H1 (cell line): ENCODE measurements around the gene WDR43. TPM values are rescaled to one million over a fixed set of nuclear protein-coding genes. Genes with fewer than 3 reads are reported as not detected.

ENCODE experiments used
- CTCF ChIA-PET: fragments of 300-600 bp; sonication (Branson Sonifier 250); formaldehyde crosslinking; loops from one replicate; lab custom pipeline; 2021; ENCODE audit not compliant: partially characterized antibody; lab: Charles Lee
- POLR2A ChIA-PET: fragments of 300-600 bp; sonication (Branson Sonifier 250); formaldehyde crosslinking; loops from one replicate; lab custom pipeline; 2021; ENCODE audit warnings: inconsistent platforms; ENCODE audit not compliant: partially characterized antibody; lab: Charles Lee
- DNase-seq, 2 experiments: peaks; one replicate each; pipeline versions ENCODE4 v3.0.0 to v3.0.0-alpha.2; 2010 to 2022; ENCODE audit warnings: low spot score in 2 of 2, low read depth in 1 of 2, mixed read lengths in 1 of 2
- FAIRE-seq: peaks from 2 replicates; lab custom pipeline; 2011; peaks lifted over from hg19 to GRCh38; lab: Jason Lieb, UNC
- H2AFZ ChIP-seq: 2 replicates; pipeline ENCODE4 v1.8.1; 2012; ENCODE audit warnings: low read length, inconsistent platforms
- H2AK5ac ChIP-seq: 2 replicates; pipeline ENCODE4 v1.6.1; 2013; ENCODE audit warnings: low read depth, low read length
- H2BK120ac ChIP-seq: replicated peaks from 2 replicates; pipeline ENCODE3; 2013; ENCODE audit warnings: low read depth, low read length, inconsistent platforms
- H2BK12ac ChIP-seq: 2 replicates; pipeline ENCODE4 v1.6.1; 2013; ENCODE audit warnings: low read depth, low read length
- H2BK15ac ChIP-seq: 2 replicates; pipeline ENCODE4 v1.6.1; 2013; ENCODE audit warnings: low read length
- H2BK20ac ChIP-seq: 2 replicates; pipeline ENCODE4 v1.6.1; 2013; ENCODE audit warnings: low read length
- H2BK5ac ChIP-seq: 2 replicates; pipeline ENCODE4 v1.6.1; 2013; ENCODE audit warnings: low read depth, low read length
- H3K14ac ChIP-seq: 2 replicates; pipeline ENCODE4 v1.6.1; 2013; ENCODE audit warnings: inconsistent platforms; ENCODE audit not compliant: insufficient read length
- H3K18ac ChIP-seq: 2 replicates; pipeline ENCODE4 v1.6.1; 2013; ENCODE audit warnings: low read length; ENCODE audit errors: extremely low read depth
- H3K23ac ChIP-seq: 2 replicates; pipeline ENCODE4 v1.6.1; 2013; ENCODE audit warnings: inconsistent platforms; ENCODE audit not compliant: insufficient read length
- H3K23me2 ChIP-seq: 2 replicates; pipeline ENCODE4 v1.6.1; 2013; ENCODE audit warnings: low read depth, low read length
- H3K27ac ChIP-seq: 2 replicates; pipeline ENCODE4 v1.6.1; 2011; ENCODE audit warnings: low read depth, low read length, inconsistent platforms
- H3K27me3 ChIP-seq, 4 experiments: replicated peaks in 1 of 4; 1 replicate in 1 of 4; 2 replicates in 3 of 4; pipeline versions ENCODE4 v1.6.1 to v1.8.1; 2011 to 2013; ENCODE audit warnings: low read length in 3 of 4, mild to moderate bottlenecking in 3 of 4, inconsistent platforms in 2 of 4, mixed read lengths in 2 of 4, moderate library complexity in 1 of 4; ENCODE audit not compliant: control insufficient read depth in 3 of 4, insufficient read depth in 3 of 4; ENCODE audit errors: extremely low read depth in 1 of 4
- H3K36me3 ChIP-seq, 4 experiments: 2 replicates each; pipeline versions ENCODE4 v1.6.1 to v1.8.1; 2011 to 2013; ENCODE audit warnings: mild to moderate bottlenecking in 4 of 4, low read length in 3 of 4, moderate library complexity in 2 of 4, control low read depth in 1 of 4, inconsistent platforms in 1 of 4; ENCODE audit not compliant: insufficient read depth in 4 of 4, control insufficient read depth in 2 of 4
- H3K4ac ChIP-seq: replicated peaks from 2 replicates; pipeline ENCODE3; 2013; ENCODE audit warnings: low read length, low read depth, mixed read lengths, inconsistent platforms; ENCODE audit not compliant: insufficient read length
- H3K4me1 ChIP-seq, 4 experiments: replicated peaks in 1 of 4; 1 replicate in 1 of 4; 2 replicates in 3 of 4; pipeline versions ENCODE4 v1.6.1 to v1.8.1; 2011 to 2013; ENCODE audit warnings: low read length in 3 of 4, inconsistent platforms in 2 of 4, mixed read lengths in 1 of 4; ENCODE audit not compliant: insufficient read depth in 4 of 4, control insufficient read depth in 3 of 4
- H3K4me2 ChIP-seq, 2 experiments: 2 replicates each; pipeline versions ENCODE4 v1.6.1 to v1.8.1; 2011 to 2013; ENCODE audit warnings: low read depth in 2 of 2, low read length in 2 of 2, control low read depth in 1 of 2, inconsistent platforms in 1 of 2, mild to moderate bottlenecking in 1 of 2; ENCODE audit not compliant: insufficient read depth in 1 of 2
- H3K4me3 ChIP-seq, 4 experiments: fragments of 200-600, 300-600 bp in 1 of 4; sonication (generic), shearing (Covaris generic), sonication (Bioruptor Twin) in 1 of 4; 2 replicates each; pipeline versions ENCODE4 v1.5.1 to v1.8.1; 2011 to 2016; ENCODE audit warnings: low read length in 4 of 4, low read depth in 3 of 4, control low read depth in 2 of 4, inconsistent platforms in 2 of 4, mild to moderate bottlenecking in 2 of 4, mixed read lengths in 1 of 4, moderate library complexity in 1 of 4; ENCODE audit not compliant: insufficient read depth in 2 of 4; ENCODE audit errors: extremely low read depth in 1 of 4
- H3K56ac ChIP-seq: replicated peaks from 2 replicates; pipeline ENCODE3; 2013; ENCODE audit warnings: low read depth, mild to moderate bottlenecking, mixed read lengths, low read length, inconsistent platforms; ENCODE audit not compliant: insufficient read length
- H3K79me1 ChIP-seq: 2 replicates; pipeline ENCODE4 v1.6.1; 2013; ENCODE audit warnings: low read depth, low read length, control low read depth
- H3K79me2 ChIP-seq, 2 experiments: 2 replicates each; pipeline versions ENCODE4 v1.6.1 to v1.8.1; 2012 to 2013; ENCODE audit warnings: low read length in 2 of 2, mild to moderate bottlenecking in 2 of 2, inconsistent platforms in 1 of 2; ENCODE audit not compliant: insufficient read depth in 2 of 2, control insufficient read depth in 1 of 2
- H3K9ac ChIP-seq, 4 experiments: replicated peaks in 1 of 4; 1 replicate in 1 of 4; 2 replicates in 3 of 4; pipeline versions ENCODE4 v1.6.1 to v1.8.1; 2011 to 2013; ENCODE audit warnings: low read depth in 3 of 4, low read length in 3 of 4, control low read depth in 2 of 4, mild to moderate bottlenecking in 2 of 4, moderate library complexity in 2 of 4, inconsistent platforms in 1 of 4; ENCODE audit errors: extremely low read depth in 1 of 4
- H3K9me3 ChIP-seq, 2 experiments: 2 replicates each; pipeline versions ENCODE4 v1.6.1 to v1.8.1; 2012 to 2013; ENCODE audit warnings: mild to moderate bottlenecking in 2 of 2, moderate library complexity in 2 of 2, control low read depth in 1 of 2, inconsistent platforms in 1 of 2, low read depth in 1 of 2, low read length in 1 of 2, mixed read lengths in 1 of 2; ENCODE audit not compliant: insufficient read depth in 2 of 2
- H4K20me1 ChIP-seq, 2 experiments: replicated peaks in 1 of 2; 2 replicates each; pipeline versions ENCODE3 to v1.8.1; 2011 to 2013; ENCODE audit warnings: inconsistent platforms in 2 of 2, low read length in 2 of 2, mild to moderate bottlenecking in 1 of 2; ENCODE audit not compliant: insufficient read depth in 2 of 2, control insufficient read depth in 1 of 2
- H4K5ac ChIP-seq: 2 replicates; pipeline ENCODE4 v1.6.1; 2013; ENCODE audit warnings: low read length, low read depth, mixed read lengths, inconsistent platforms; ENCODE audit not compliant: insufficient read length
- H4K8ac ChIP-seq: 2 replicates; pipeline ENCODE4 v1.8.0; 2013; ENCODE audit warnings: mild to moderate bottlenecking, moderate library complexity, low read length, inconsistent platforms; ENCODE audit not compliant: insufficient read depth; ENCODE audit errors: extremely low read depth
- H4K91ac ChIP-seq: replicated peaks from 2 replicates; pipeline ENCODE3; 2013; ENCODE audit warnings: low read length, mixed read lengths, inconsistent platforms; ENCODE audit not compliant: insufficient read length
- BCL11A ChIP-seq, 2 experiments: IDR thresholded peaks; one replicate each; pipeline ENCODE4 v1.6.1; 2011; ENCODE audit warnings: low read depth in 2 of 2, low read length in 2 of 2, mild to moderate bottlenecking in 2 of 2
- CBX5 ChIP-seq: fragments of 300-800, 300-1000 bp; sonication (generic); IDR thresholded peaks from 2 replicates; pipeline ENCODE4 v1.7.1; 2016; ENCODE audit warnings: antibody characterized with exemption, low read length, low read depth
- POLR2A ChIP-seq, 2 experiments: IDR thresholded peaks; 1 replicate in 1 of 2; 2 replicates in 1 of 2; pipeline ENCODE4 v1.6.1; 2011; ENCODE audit warnings: low read depth in 2 of 2, low read length in 2 of 2, mild to moderate bottlenecking in 2 of 2; ENCODE audit errors: control extremely low read depth in 1 of 2
- RXRA ChIP-seq: IDR thresholded peaks from 2 replicates; pipeline ENCODE4 v1.6.1; 2011; ENCODE audit warnings: low read depth, mild to moderate bottlenecking, low read length, moderate library complexity; ENCODE audit not compliant: insufficient read depth
- SIRT6 ChIP-seq: IDR thresholded peaks from one replicate; pipeline ENCODE4 v1.7.1; 2012; ENCODE audit warnings: low read length, inconsistent platforms
- TAF1 ChIP-seq: IDR thresholded peaks from 2 replicates; pipeline ENCODE4 v1.6.1; 2011; ENCODE audit warnings: mild to moderate bottlenecking, low read depth, low read length
- TAF7 ChIP-seq: optimal IDR thresholded peaks from 2 replicates; pipeline ENCODE3; 2011; ENCODE audit warnings: low read depth, mild to moderate bottlenecking, inconsistent platforms, low read length, moderate library complexity, borderline replicate concordance
- TCF12 ChIP-seq: IDR thresholded peaks from 2 replicates; pipeline ENCODE4 v1.6.1; 2011; ENCODE audit warnings: low read depth, mild to moderate bottlenecking, low read length
- WGBS, 2 experiments: shearing (Covaris generic) in 1 of 2; methylation state at CpG; one replicate each; pipeline versions ENCODE4 v1.1.6 to v1.1.7; 2013 to 2015; ENCODE audit warnings: low lambda C conversion rate in 2 of 2, mixed read lengths in 2 of 2, inconsistent platforms in 1 of 2, low coverage in 1 of 2, missing lambda C conversion rate in 1 of 2; ENCODE audit not compliant: insufficient replicate concordance in 2 of 2, insufficient coverage in 1 of 2, insufficient read length in 1 of 2; ENCODE audit errors: extremely low coverage in 1 of 2, missing lambda C conversion rate in 1 of 2; 5-methylcytosine and 5-hydroxymethylcytosine counted together
- polyA plus RNA-seq, 7 experiments: library from polyadenylated mRNA; depleted of rRNA in 3 of 7; stranded (reverse) in 5 of 7; unstranded in 2 of 7; fragments of >200 nt in 5 of 7; fragments of 200-250 nt in 2 of 7; gene quantifications; 1 replicate in 5 of 7; 2 replicates in 1 of 7; 4 replicates in 1 of 7; pipeline versions ENCODE4 v1.2.1 to v1.2.3, GENCODE V29; 2011 to 2013; ENCODE audit warnings: missing spikeins in 2 of 7, mixed read lengths in 2 of 7
- total RNA-seq: library from RNA; stranded (reverse); fragmentation: NEBNext Ultra II Directional; extraction: Animal tissue kit (Norgen Biotek cat#: 25700); gene quantifications from 2 replicates; pipeline ENCODE4 v1.2.1, GENCODE V29; 2021
- TF ChIP-seq, protein P1 (sequence below): IDR thresholded peaks from 2 replicates; pipeline ENCODE4 v1.6.1; 2012; ENCODE audit warnings: inconsistent platforms

WDR43 gene
- total and polyA plus RNA-seq, 2 of the 8 experiments (the other 6 are each of a cell fraction or from before 2014, with no cell fraction given): 57.8 to 142 TPM

- POLR2A ChIA-PET: no interaction called here
- no peaks in the 10 kb centered on the region for H3K23me2 ChIP-seq
- no peak overlapping the region for H3K23ac ChIP-seq
These were observed 78.4 kb downstream of the WDR43 start for GRCh38 chr2:28972778-28973335.

More at GRCh38 chr2:28972778-28973335, 78.4 kb downstream of the WDR43 start:
- H3K4me2 ChIP-seq: no peak overlapping the region
- H3K9me3 ChIP-seq: no peaks in the 10 kb centered on the region
- H3K79me1 ChIP-seq: no peaks in the 10 kb centered on the region
- TF ChIP-seq BCL11A (IDR thresholded peaks at IDR 0.05; ENCODE audit: low read depth in 2 of 2, low read length in 2 of 2) (no peak), POLR2A (IDR thresholded peaks at IDR 0.05; ENCODE audit: control extremely low read depth in 1 of 2, low read depth in 2 of 2, low read length in 2 of 2) (no peak), RXRA (no peak), CBX5 (no peak), TCF12 (no peak), TAF7 (no peak), TAF1 (no peak), SIRT6 (no peak)
- TF ChIP-seq, protein P1, sequence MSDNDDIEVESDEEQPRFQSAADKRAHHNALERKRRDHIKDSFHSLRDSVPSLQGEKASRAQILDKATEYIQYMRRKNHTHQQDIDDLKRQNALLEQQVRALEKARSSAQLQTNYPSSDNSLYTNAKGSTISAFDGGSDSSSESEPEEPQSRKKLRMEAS: no peak
- H2BK20ac ChIP-seq: no peak overlapping the region
- H3K36me3 ChIP-seq: no peaks in the 10 kb centered on the region
- no peak overlapping the region for H2AK5ac ChIP-seq
- H3K4me1 ChIP-seq: no peaks in the 10 kb centered on the region
- H3K4me3 ChIP-seq: no peak overlapping the region
- no peak overlapping the region for H3K56ac ChIP-seq
- H3K27ac ChIP-seq: no peak overlapping the region
- H3K27me3 ChIP-seq: no peaks in the 10 kb centered on the region
- H3K14ac ChIP-seq: no peak overlapping the region
- H2AFZ ChIP-seq: no peak overlapping the region
- CTCF ChIA-PET: interaction anchor here (0.8 kb wide), 1 partner anchor 17 kb away, joined by 4 read pairs; no protein-coding TSS in a partner anchor
- no peak overlapping the region for H2BK120ac ChIP-seq
- no peak for DNase-seq
- no peak overlapping the region for H3K4ac ChIP-seq
- no peak overlapping the region for H2BK5ac ChIP-seq
- no peak overlapping the region for H3K9ac ChIP-seq
- no peak overlapping the region for H3K18ac ChIP-seq
- H3K79me2 ChIP-seq: no peaks in the 10 kb centered on the region
- no peak for FAIRE-seq
- H2BK12ac ChIP-seq: no peak overlapping the region
- no peak overlapping the region for H4K8ac ChIP-seq
- WGBS, 2 experiments: 71% methylated on average over 6 of the region's 6 CpGs; no CpG with 5 or more reads in 1 of the 2 experiments
- no peak overlapping the region for H4K91ac ChIP-seq
- H4K20me1 ChIP-seq: no peaks in the 10 kb centered on the region
- H4K5ac ChIP-seq: no peak overlapping the region
- no peak overlapping the region for H2BK15ac ChIP-seq
